GM18909 (cell line): ENCODE results near the gene JMJD1C.
"Not testable (repeated sequence)": the region's sequence is repeated elsewhere in the genome, so short reads cannot be mapped to it uniquely, and the experiment has no call there.

Experiments
- ATAC-seq: cut with Tn5 transposase; IDR thresholded peaks from one replicate; pipeline ENCODE4 v1.9.1; 2021; ENCODE audit warnings: mild to moderate bottlenecking; ENCODE audit not compliant: unreplicated experiment, poor library complexity

JMJD1C gene

GRCh38 chr10:63240807-63241206 lies 225.0 kb downstream of the JMJD1C start:
- ATAC-seq, result no peak

- no peak for ATAC-seq
These were observed 227.3 kb downstream of the JMJD1C start for GRCh38 chr10:63238501-63238900.

- ATAC-seq, result no peak
These were observed 228.4 kb downstream of the JMJD1C start for GRCh38 chr10:63237396-63237795.

- peak; percentile 88 for ATAC-seq
These were observed 229.5 kb downstream of the JMJD1C start for GRCh38 chr10:63236113-63236935.

GRCh38 chr10:63235136-63235535 lies 230.6 kb downstream of the JMJD1C start:
- ATAC-seq, result not testable (repeated sequence)

- ATAC-seq, result no peak
These were observed 236.6 kb downstream of the JMJD1C start for GRCh38 chr10:63229161-63229560.

GRCh38 chr10:63228237-63228636 lies 237.5 kb downstream of the JMJD1C start:
- ATAC-seq, result no peak

- ATAC-seq, result no peak
These were observed 238.4 kb downstream of the JMJD1C start for GRCh38 chr10:63227207-63227895.

GRCh38 chr10:63224241-63224640 lies 241.5 kb downstream of the JMJD1C start:
- ATAC-seq, result no peak

- no peak for ATAC-seq
These were observed 243.8 kb downstream of the JMJD1C start for GRCh38 chr10:63221950-63222349.

- no peak for ATAC-seq
These were observed 246.0 kb downstream of the JMJD1C start for GRCh38 chr10:63219749-63220148.

GRCh38 chr10:63217120-63217605 lies 248.6 kb downstream of the JMJD1C start:
- peak; percentile 82 for ATAC-seq

GRCh38 chr10:63214571-63214970 lies 251.2 kb downstream of the JMJD1C start:
- ATAC-seq, result no peak

GRCh38 chr10:63213489-63213888 lies 252.3 kb downstream of the JMJD1C start:
- no peak for ATAC-seq

- peak; percentile 63 for ATAC-seq
These were observed 255.1 kb downstream of the JMJD1C start for GRCh38 chr10:63210611-63211196.

GRCh38 chr10:63209705-63210104 lies 256.1 kb downstream of the JMJD1C start:
- no peak for ATAC-seq

GRCh38 chr10:63208986-63209385 lies 256.8 kb downstream of the JMJD1C start:
- no peak for ATAC-seq

- ATAC-seq, result peak; percentile 44
These were observed 258.6 kb downstream of the JMJD1C start for GRCh38 chr10:63206997-63207811.

- ATAC-seq, result no peak
These were observed 259.2 kb downstream of the JMJD1C start for GRCh38 chr10:63206576-63206975.

- peak; percentile 13 for ATAC-seq
These were observed 260.4 kb downstream of the JMJD1C start for GRCh38 chr10:63205421-63205820.
